NCI-H2107 treated with DMSO at 0.1 percent for 48 hours (cell line): Measurements from ENCODE around the gene SMIM3.
A peak's percentile ranks its signal among the peaks of the same experiment; 100 is the strongest.
"Not testable (repeated sequence)": the region's sequence is repeated elsewhere in the genome, so short reads cannot be mapped to it uniquely, and the experiment has no call there.

Source experiments
- DNase-seq: peaks from one replicate; lab custom pipeline; 2025; ENCODE audit not compliant: unreplicated experiment; lab: John Stamatoyannopoulos, UW

Gene SMIM3, protein sequence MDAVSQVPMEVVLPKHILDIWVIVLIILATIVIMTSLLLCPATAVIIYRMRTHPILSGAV

DNA sequence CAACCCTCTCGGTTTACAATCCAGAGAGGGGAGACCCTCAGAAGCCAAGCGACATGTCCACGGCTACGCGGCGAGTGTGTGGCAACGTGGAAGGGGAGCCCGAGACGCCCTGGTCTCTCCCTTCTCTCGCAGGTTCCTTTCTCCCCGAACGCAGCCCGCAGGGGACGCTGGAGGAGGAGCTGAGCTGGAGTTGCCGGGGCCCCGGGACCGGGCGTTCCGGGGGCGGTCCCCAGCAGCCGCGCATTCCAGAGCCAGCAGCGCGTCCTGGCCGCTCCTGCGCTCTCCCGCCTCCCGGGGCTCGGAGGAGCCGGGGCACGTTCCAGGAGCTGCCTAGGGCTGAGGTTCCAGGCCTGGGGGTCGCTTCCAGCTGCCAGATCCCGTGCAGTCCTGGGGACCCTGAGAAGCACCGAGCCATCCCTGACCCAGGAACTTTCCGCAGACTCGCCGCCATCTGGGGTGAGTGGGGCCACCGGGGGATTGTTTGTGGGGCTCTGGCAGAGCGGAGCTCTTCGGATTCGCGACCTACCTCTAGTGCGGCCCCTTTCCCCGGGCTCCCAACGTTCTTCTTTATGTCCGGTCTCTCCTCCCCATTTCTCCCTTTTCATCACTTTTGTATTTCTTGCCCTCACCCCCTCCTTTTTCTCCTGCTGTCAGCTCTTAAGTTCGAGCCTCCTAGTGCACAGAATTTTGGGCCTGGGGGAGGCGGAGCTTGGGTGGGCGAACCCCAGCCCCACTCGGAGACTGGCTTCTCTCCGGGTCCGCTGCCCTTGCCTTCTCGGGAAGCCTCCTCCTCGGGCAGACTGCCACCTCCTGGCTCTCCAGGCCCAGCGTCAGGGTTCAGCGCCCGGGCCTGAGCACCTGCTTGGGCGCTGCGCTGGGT, at the start of gene SMIM3:
SMIM3 (plus strand) TSS at position 241 of the 880 bp plus-strand sequence. CDS start 16,684 bp downstream, outside the sequence.
- DNase-seq: no peak

DNA sequence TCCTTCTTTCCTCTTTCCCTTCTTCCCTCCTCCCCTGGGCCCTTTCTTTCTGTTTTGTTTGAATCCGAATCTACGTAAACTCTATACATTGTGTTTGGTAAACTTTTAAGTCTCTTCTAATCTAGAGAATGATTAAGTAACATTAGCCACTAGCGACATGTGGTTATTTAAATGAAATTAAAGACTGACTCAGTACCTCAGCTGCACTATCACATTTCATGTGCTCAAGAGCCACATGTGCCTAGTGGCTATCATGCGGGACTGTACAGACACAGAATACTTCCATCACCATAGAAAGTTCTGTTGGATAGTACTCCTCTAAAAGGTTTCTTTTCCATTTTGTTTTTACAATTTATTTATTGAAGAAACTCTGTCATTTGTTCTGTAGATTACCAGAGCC, 48.7 kb upstream of the SMIM3 start:
- no peak for DNase-seq

DNA sequence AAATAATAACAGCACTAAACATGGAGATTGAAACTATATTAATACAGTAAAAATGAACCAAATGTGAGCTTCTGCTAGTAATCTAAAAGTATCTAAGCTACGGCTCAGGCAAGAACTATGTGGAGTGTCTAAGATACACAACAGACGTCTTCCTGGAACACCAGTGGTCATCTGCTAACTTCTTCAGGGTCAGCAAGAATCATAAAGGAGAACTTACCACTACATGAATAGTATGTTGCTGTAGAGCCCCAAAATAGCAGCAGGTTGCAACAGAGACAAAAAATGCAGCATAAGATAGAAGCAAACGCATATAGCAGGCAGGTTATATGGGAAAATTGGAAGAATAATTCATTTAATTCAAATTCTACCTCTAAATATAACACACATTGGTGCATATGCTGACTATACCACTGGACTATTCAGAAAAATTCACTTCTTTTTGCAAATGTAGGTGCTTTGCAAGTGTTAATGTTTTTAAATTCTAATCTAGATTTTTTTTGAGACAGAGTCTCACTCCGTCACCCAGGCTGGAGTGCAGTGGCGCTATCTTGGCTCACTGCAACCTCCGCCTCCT, 46.8 kb upstream of the SMIM3 start:
- DNase-seq: no peak

DNA sequence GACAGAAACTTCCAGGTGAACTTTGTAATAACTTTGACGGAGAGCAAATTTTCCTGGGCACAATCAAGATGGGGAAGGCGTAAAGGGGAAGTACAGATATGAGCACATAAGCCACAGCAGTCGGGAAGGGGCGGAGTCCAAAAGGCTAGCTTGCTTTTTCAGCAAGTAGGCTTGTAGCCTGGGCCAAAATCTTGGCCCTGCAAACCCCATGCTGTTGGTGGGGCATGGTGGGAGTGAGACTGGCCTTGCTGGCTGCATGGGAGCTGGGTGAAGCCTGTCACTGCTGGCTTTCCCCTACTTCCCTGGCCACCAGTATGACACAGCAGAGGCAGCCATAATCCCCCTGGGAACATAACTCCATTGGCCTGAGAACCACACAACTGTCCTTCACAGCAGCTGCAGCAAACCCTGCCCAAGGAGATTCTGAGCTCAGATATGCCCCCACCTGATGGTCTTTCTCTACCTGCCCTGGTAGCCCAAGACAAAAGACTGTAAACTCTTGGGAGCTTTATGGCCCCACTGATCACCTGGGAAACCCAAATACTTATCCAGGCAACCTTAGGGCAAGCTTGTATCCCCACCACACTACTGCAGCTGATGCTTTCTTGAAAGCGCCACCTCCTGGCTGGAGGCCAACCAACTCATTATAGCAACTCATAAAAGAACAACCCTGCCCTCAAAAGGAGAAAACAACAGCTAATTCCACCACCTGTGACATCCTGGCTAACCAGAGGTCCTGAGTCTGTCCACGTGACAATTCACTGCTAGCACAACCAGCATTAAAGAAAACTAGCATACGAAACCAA, 43.8 kb upstream of the SMIM3 start:
- no peak for DNase-seq

DNA sequence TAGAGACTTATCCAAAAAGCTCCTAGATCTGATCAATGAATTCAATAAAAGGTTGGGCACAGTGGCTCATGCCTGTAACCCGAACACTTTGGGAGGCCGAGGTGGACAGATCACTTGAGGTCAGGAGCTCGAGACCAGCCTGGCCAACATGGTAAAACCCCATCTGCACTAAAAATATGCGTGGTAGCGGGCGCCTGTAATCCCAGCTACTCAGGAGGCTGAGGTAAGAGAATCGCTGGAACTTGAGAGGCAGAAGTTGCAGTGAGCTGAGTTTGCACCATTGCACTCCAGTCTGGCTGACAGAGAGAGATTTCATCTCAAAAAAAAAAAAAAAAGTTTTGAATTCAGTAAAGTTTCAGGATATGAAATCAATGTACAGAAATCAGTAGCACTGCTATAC, 39.7 kb upstream of the SMIM3 start:
- DNase-seq: no peak

DNA sequence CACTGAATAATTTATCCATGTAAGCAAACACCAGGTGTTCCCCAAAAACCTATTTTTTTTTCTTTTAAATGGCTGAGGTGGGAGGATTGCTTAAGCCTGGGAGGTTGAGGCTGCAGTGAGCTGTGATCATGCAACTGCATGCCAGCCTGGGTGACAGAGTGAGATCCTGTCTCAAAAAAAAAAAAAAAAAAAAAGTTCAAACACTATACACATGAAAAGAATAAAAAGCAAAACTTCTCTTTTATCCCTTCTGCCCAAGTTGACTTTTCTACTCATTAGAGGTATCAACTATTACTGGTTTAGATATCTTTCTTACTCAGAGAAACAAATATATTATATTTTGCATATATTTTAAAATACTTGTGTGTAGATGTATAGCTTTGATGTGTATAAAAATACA, 37.6 kb upstream of the SMIM3 start:
- no peak for DNase-seq

DNA sequence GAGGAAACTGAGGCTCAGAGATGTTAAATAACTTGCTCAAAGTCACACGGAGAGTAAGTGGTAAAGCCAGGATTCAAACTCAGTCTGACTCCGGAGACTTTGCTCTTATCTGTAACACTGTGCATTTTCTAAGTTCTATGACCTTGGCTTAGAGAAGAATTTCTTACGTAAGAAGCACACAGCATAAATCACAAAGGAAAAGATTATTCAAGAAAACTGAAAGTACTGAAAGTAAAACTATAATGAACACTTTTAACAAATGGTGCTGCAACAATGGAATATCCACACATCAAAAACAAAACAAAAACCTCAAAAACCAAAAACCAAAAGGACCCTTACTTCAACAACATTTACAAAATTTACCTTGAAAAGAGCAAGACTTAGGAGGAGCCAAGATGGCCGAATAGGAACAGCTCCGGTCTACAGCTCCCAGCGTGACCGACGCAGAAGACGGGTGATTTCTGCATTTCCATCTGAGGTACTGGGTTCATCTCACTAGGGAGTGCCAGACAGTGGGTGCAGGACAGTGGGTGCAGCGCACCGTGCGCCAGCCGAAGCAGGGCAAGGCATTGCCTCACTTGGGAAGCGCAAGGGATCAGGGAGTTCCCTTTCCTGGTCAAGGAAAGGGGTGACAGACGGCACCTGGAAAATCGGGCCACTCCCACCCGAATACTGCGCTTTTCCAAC, 36.0 kb upstream of the SMIM3 start:
- not testable (repeated sequence) for DNase-seq

DNA sequence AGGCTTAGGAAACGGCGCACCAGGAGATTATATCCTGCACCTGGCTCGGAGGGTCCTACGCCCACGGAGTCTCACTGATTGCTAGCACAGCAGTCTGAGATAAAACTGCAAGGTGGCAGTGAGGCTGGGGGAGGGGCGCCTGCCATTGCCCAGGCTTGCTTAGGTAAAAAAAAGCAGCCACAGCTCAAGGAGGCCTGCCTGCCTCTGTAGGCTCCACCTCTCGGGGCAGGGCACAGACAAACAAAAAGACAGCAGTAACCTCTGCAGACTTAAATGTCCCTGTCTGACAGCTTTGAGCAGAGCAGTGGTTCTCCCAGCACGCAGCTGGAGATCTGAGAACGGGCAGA, 35.4 kb upstream of the SMIM3 start:
- not testable (repeated sequence) for DNase-seq

DNA sequence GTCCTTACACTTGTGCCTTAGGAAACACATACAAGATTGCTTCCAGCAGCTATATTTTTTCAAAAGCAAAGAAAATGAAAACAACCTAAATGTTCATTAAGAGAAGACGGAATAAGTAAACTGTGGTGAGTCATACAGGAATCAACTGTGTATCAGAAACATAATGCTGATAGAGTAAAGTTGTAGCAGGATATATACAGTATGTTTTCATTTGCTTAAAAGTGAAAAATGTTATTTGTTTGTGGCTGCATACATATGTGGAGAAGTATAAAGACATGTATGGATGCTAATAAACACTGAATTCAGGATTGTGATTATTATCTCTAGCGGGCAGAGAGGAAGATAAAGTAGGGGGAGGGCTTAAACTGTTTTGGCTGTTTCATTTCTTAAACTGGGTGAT, 28.1 kb upstream of the SMIM3 start:
- DNase-seq: no peak

DNA sequence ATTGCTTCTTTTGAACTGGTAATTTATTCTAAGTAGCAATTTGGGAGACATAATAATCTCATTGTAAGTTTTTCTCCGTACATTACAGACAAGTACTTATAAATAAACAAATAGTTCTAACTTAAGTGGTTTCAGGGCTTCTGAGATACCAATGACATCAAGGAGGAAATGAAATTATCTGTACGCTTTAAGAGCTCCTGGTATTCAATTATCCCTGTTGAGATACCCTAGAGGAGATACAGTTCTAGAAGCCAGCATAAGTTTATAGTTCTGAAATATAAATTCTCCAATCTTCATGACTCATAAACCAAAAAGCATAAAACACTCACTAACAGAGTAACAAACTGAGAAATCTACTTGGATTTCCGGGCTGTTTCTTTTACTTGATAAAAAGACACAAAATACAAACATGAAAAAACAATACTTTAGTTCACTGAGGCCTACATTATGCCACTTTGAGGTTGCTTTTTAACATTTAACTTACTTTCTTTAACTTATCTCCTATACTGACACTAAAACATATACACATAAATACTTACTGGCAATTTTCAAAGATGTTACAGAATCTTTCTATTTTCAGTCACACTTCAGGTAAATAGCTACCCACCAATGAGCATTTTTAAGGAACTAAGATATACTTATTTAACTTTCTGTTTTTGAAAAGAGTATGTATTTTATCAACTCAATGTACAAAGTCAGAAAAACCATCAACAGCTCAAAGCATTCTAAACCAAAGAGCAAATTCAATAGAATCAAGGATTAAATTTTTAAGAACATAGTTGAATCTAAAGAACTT, 27.3 kb upstream of the SMIM3 start:
- no peak for DNase-seq

DNA sequence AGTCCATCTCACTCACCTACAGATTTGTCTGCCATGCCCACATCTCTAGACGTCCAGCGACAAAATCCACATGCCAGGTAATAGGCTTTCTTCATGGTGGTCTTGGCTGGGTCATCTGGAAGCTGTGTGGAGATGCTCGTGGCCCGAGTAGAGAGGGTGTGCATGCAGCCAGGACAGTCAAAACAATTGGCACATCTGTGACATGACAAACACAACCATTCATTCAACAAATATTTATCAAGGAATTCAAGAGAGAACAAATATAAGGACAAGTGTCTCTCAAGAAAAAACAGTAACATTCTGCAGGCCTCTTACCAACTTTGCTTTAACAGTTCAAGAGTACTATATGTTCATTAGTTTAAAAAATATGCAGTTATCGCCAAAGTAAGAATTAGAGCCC, 25.1 kb upstream of the SMIM3 start:
- no peak for DNase-seq

DNA sequence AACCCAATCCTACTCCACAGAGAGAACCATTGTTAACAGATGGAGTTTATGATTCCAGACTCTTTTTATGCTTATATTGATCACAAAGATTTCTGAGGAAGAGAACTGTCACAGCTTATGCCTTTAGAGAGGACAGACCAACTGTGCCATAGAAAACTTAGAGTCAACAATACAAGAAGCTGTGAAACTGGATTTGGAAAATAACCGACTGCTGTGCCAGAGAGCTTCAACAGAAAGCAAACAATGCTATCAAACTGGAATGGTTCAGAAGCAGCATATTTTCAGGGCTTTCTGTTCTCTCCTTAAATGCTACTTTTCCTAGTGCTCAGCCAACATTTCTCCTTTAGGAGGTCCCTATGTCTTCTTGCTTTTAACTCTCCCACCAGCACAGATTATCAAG, 24.7 kb upstream of the SMIM3 start:
- no peak for DNase-seq

DNA sequence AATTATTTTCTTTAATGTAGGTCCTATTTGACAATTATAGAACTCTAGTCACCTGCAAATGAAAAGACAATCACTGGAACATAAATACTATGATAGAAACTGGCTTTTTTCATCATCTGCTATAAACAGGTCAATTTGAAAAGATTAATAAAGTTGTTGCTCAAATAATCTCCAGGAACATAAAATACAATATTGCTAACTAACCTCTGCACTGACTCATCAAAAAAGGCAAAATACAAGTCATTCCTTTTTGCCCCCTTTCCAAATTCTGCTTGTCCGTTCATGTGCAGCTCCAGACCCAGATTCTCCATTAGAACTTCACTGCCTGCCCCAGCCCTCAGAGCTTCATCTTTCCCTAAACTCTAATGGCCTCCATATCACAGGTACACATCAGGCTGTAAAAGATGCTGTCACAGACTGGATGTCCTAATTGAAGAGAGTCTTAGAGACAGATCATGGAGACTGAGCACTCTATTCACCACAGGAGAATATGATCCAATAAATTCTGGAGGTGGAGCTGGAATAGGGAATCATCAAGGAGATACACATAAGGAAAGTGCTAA, 21.4 kb upstream of the SMIM3 start:
- DNase-seq: no peak

DNA sequence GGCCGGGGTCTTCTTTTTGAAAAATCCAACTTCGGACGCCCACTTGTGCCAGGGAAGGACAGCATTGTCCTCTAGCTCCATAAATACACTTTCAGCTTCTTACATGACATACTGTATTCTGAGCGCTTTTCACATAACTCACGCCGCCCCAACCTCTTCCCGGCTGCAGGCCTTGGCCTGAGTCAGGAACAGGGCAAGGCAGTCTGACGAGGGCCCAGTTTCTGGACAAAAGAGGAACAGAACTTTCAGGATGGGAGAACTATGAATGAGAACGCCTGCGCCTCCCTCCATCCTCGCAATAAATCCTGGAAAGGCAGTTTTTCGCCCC, 20.4 kb upstream of the SMIM3 start:
- no peak for DNase-seq

DNA sequence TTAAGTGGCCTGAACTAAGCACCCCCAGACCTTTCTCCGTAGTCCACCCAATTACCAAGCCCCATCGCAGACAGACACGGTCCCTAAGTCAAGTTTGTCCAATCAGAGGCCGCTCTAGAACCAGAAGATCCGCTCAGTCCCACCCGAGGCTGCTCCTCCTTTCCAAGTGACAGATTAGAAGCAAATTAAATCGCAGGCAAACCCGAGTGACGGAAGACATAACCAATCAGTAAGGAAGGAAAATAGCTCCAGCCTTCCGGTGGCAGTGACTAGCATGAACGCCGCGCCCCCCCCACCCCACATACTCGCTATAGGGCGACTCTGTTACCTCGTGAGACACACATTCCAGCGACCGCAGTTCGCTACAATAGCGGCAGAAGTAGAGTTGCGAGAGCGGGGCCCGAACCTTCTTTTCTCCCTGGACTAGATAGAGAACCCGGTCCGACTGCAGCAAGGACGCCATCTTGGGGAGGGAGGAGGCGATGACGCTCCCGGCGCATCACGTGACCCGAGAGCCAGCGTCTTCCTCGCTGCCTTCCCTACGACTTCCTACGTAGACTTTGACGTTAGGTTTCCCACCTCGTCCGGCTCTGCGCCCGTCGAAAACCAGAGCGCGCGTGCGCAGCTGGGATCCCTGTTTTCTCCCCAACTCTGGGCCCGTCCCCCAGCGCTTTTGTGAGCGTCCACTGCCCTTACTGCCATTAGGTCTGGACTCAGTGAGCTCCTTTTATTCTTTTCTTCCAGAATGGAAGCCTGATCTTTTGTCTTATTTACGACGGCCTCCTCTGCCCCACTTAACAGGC, 19.8 kb upstream of the SMIM3 start, which contains the start of gene DCTN4:
DCTN4 (minus strand) TSS at position 487 of the 803 bp plus-strand sequence; CDS start at position 463, 24 bp downstream.
- peak; percentile 95 for DNase-seq

DNA sequence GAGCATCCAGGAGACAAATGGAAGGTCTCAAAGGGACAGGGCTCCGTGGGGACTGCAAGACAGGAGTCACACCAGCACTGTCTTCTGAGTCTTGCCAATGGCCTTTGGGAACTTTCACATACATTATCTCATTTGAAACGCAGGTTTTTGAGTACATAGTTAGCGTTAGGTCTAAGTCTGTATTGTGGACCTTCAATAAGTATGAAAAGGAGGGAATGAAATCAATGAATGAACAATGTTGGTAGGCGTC, 19.3 kb upstream of the SMIM3 start:
- DNase-seq: no peak

DNA sequence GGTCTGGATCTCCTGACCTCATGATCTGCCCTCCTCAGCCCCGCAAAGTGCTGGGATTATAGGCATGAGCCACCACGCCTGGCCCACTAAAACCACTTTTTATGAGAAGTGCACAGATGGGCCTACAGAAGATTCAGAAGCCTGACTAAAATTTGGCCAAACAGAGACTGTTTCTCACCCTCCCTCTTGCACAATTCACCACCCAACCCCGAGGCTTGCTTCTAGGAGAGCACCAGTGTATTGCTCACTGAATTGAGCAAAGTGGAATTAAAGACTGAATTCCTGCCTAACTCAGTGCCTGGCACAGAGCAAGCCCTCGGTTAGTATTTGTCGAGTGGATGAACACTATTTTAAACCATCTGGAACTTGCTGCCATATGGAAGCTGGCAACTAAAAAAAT, 16.3 kb upstream of the SMIM3 start:
- DNase-seq: no peak

DNA sequence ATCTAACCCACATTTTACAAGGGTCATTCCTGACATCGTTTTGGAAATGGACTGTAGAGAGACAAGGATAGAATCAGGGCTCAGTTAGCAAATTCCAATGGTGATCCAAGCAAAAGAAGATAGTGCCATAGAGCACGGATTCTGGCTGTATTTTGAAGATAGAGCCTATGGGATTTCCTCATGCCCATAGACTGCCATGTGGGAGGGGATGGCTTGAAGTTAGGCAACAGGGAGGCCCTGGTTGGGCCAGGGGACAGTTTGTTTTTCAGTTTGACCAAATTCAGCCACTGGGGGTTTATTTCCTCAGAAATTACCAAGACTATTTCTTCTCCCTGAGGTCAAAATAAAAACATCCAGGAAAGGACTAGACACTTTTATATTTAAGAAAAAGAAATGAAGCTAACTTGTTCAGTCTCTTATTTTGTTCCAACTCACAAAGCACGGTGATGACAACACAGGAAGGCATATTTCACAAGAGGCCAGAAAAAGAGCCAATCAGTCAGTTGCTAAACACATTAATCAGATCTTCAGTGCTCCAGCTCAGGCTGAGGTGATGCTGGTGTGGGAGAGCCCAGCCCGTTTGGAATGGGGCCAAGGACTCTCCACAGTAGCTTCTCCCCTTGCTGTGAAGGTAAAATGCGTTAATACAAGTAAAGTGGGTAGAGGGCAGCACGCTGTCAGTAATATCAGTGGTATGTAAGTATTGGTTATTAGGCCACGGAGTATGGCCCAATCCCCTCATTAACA, 15.4 kb upstream of the SMIM3 start:
- no peak for DNase-seq

DNA sequence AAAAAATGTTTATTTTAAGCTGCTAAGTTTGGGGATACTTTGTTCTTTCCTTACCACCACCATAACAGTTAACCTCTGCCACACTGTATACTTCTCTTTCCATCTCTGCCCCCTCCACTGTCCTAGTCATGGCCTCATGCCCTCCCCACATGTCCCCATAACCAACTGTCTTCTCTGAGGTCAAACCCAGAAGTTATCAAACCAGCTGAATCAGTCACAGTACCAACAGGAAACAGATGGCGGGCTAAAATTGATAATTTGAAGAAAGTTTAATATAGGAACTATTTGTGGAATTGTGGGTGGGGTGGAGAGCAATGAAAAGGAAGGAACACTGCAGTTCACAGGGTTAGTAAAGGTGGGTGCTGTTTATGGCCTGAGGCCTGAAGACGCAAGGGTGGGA, 14.0 kb upstream of the SMIM3 start:
- DNase-seq: no peak
